Ammon's horn (tissue), 1 donor: Measurements from ENCODE around the gene CHKA.

ENCODE experiments used
- DNase-seq: peaks from one replicate; pipeline ENCODE4 v3.0.0-alpha.2; 2016; ENCODE audit warnings: low spot score

CHKA gene

DNA sequence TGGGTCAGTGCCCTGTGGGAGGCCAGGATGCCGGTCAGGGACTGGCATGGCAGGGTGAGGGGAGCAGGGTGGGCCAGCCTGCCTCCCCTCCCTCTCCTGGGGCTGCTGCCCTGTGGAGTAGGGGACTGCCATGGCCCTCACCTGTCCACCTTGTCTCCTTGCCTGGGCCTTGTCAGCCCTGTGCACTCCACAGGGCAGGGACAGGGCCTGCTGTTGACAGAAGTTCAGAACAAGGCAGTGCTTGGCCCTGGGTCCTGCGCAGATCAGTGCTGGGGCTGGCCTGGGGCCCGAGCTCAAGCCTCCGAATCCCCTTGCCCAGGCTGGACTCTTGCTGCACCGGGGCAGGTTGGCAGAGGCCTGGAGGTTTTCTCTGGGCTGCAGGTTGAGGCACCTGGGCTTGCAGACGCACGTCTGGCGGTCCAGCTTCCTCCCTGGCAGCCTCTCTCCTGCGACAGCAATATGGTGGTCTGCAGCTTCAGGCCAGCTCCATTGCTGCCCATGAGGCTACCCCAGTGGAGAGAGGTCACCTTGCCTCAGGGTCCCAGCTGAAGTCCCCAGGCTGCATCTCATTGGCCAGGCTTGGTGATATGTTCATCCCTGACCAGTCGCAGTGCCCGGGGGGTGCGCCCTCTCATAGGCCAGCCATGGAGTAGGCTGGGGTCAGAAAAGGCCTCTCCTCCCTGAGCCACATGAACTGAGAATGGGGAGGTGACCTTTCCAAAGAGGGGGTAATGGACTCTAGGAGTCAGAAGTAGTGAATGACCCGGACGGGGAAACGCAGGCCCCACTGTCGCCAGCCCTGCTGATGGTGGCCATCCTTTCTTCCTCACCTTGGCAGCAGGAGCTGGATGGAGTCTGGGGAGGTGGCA, 21.5 kb upstream of the CHKA start:
- DNase-seq = no peak

DNA sequence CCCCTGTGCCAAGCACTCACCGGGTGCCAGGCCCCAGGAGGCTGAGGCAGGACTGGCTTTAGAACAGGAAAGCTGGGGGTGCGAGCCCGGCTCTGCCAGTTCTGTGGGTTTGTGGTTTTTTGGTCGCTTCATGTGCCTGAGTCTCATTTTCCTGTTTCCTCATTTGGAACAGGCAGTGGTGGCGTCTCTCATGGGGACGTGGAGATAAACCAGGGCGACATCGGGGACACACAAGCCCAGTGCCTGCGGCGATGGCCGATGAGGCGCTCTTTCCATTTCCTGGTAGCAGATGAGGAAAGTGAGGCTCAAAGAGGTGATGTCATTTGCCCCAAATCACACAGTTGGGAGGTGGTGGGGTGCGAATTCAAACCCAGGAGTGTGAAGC, 20.8 kb upstream of the CHKA start:
- peak; percentile 28 for DNase-seq

DNA sequence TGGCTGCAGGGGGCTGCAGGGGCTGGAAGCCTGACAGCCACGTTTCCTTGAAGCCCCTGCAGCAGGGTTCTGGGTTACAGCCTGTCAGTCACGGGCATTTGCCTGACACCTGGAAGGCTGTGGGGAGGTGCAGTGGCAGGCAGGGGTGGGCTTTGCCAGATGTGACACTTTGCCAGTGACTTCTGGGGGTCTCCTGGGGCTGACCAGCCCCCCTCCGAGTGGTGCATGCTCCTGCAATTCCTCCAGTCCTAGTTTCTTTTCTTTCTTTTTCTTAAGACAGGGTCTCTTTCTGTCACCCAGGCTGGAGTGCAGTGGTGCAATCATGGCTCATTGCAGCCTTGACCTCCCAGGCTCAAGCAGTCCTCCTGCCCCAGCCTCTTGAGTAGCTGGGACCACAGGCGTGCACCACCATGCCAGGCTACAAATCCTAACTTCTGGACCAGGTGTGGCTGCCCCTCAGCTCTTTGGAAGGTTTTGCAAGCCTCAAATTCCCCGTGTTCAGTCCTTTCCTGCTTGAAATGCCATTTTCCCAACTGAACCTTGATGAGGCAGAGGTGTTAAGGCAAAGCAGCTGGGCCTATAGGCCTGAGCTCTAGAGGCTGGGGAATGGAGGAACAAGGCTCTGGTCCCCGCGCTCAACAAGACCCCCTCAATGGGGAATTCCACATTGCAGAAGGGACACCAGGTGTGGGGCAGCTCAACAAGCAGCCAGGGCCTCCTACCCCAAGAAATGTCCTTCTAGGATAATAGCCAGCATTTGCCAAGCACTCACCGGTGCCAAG, 20.2 kb upstream of the CHKA start:
- DNase-seq = no peak

DNA sequence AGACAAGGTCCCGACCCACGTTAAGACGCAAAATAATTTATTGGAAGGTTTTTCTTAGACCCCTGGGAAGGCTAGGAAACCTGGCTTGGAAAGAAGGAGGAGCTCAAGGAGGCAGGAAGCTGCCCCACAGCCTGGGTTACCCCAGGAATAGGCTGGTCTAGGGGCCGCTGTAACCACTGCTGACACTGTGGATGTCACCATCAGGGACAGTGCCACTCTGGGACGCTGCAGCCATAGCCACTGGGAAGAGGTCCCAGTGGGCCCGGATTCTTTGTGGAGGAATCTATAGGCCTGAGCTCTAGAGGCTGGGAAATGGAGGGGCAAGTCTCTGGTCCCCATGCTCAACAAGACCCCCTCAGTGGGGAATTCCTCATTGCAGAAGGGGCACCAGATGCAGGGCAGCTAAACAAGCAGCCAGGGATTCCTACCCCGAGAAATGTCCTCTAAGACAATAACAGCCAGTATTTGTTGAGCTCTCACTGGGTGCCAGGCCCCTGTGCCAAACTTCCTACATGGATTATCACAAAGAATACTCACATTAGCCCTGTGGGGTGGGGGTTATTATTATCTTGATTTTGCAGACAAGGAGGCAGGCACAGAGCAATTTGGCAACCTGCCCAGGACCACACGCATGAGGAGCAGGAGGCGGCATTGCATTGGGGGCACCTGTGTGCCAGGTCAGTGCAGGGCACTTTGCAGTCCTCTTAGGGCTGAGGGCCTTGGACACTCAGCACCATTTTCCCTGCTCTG, 19.5 kb upstream of the CHKA start:
- peak; percentile 49 for DNase-seq

DNA sequence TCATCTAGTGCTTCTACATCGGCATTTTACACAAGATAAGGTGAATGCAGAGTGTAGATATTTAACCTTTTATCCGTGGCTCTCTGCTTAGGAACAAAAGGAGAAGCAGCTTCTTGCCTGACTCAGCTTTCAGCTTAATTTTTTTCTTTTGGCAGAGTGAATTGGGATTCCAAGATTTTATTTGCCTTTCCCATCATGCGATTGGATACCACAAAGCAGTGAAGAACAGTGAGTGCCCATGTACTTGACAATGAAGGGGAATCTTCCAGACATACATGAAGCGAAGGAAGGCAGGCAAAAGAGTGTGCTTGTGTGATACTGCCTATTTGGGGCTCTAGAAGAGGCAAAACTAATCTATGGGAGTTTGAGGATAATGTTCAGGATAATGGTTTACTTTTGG, 17.0 kb upstream of the CHKA start:
- no peak for DNase-seq

- DNase-seq = no peak
Measured at GRCh38 chr11:68137833-68138232, 16.6 kb upstream of the CHKA start.

DNA sequence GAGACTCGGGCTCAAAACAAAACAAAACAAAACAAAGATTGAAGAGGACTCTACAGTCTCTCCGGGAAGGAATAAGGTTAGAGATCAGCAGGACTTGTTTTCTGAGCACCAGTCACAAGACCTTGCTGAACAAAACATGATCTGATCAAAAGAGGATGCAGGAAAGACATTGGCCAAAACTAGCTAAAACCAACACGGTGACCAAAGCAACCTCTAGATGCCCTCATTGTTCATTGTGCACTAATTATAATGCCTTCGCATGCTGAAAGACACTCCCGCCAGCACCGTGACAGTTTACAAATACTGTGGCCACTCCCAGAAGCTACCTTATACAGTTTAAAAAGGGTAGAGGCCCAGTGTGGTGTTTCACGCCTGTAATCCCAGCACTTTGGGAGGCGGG, 15.7 kb upstream of the CHKA start:
- DNase-seq = no peak

- no peak for DNase-seq
Measured at GRCh38 chr11:68135161-68135560, 14.0 kb upstream of the CHKA start.

DNA sequence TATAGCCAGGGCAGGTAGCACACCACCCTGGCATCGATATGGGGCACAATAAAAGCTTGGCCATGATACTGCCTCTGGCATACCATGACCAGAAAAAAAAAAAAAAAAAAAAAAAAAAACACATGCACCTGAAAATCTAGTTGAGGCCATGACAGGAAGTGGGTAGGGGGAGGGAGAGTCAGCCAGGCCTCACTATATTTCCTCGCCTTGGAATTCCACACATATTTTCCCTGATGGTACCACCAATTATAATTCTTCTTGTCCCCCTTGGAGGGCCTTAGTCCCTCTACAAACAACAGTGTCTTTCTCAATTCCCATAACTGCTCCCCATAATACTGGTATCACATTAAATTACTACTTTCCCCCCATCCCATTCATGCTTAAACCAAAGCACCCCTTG, 12.6 kb upstream of the CHKA start:
- no peak for DNase-seq

DNA sequence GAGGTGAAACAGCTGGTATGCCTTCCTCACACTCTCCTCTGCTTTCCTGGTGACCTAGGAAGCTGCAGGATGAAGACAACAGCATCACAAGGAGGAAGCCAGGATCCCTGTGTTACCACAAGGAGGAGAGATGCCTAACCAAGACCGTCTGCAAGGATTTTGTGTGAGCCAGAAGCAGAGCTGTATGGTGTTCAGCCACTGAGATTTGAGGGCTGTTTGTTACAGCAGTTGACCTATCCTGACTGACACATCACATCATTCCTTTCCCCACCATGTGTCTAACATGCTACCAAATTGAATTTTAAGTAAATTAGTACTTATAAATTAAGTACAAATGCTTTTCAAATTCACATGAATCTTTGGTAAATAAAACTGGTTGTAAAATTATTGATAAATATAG, 8.9 kb upstream of the CHKA start:
- no peak for DNase-seq

DNA sequence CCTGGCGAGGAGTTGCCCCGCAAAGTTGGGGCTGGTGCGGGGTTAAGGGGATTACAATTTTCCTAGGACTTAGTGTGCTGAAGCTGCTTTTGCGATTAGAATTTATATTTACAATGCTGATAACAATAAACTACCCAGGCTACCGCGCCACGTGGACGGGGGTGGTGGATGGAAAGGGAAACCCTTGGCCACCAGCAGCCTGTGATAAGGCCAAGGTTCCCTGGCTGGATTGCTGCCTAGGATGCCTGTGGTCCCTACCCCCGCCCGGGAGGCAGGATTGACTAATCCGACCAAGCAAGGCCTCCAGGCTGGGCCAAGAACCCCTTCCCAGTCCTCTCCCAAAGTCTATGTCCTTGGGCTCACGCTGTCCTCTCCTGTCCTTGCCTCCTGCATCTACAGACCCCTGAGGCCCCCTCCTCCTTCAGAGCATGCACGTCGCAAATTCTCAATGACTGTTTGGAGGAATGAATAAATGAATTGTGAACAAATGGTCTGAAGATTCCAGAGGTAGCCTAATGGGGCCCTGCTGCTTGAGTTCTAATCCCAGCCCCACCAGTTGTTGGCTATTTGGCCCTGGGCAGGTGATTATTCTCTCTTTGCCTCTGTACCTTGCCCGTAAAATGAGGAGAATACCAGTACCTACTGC, 7.6 kb upstream of the CHKA start:
- DNase-seq = no peak

DNA sequence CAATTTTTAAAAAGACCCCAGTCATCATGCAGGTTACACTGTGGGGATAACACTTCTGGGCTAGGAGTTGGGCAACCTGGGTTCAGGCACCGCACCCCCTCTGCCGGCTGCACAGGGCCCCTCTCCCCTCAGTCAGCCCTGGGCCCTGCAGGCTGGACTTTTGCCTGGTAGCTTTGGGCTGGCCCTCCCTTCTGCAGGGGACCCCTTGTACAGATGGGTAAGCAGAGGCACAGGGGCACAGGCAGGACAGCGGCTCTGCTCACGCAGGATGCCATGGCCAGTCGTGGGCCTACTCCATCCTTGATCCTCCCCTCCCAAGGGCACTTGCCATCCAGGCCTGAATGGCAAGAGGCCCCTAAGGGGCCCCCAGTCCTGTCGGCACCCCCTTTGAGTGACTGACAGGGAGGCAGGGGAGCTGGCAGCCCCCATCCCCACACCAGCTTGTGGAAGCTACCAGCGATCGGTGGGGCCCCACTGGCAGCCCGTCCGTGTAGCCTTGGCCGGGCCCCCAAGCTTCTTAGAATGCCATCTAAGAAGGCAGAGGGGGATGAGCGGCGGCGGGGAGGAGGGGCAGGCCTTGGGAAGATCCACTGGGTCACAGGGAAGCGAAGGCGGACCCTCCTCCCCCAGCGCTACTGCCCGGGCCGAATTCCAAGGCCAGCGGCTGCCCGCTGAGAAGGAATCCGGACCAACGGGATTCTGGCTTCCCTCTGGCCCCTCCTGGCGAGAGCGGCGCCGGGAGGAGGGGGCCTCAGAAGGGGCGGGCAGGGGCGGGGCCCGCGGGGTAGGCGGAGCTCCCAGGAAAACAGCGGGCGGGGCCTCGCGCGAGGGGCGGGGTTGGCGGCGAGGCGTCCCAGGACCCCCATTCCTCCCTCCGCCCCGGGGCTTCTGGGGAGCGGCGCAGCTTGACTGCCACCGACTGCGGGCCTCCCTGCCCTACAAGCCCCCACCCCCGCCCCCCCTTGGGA, 6.8 kb upstream of the CHKA start:
- DNase-seq = peak; percentile 69

DNA sequence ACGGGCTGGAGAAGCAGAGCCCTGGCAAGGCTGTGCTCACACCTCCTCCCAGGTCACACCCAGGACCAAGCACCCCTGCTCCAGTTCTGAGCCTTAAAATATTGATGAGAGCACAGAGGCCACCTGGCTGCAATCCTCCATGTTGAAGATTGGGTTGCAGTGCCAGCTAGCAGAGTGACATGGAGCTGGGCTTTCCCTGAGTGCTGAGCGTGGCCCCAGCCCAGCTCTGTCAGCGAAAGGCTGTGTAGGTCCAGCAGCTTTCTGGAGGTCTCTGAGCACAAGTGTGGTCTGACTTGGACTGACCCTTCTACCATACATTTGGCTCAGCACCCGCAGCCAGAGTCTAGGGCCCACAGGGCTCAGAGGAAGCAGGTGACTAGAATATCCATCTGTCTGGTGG, 4.0 kb upstream of the CHKA start:
- no peak for DNase-seq

- DNase-seq = no peak
Measured at GRCh38 chr11:68122936-68123539, 1.9 kb upstream of the CHKA start.

- DNase-seq = peak; percentile 54
Measured at GRCh38 chr11:68120273-68121066, 718 bp downstream of the CHKA start.

- DNase-seq = peak; percentile 45
Measured at GRCh38 chr11:68118706-68119448, 2.3 kb downstream of the CHKA start.

DNA sequence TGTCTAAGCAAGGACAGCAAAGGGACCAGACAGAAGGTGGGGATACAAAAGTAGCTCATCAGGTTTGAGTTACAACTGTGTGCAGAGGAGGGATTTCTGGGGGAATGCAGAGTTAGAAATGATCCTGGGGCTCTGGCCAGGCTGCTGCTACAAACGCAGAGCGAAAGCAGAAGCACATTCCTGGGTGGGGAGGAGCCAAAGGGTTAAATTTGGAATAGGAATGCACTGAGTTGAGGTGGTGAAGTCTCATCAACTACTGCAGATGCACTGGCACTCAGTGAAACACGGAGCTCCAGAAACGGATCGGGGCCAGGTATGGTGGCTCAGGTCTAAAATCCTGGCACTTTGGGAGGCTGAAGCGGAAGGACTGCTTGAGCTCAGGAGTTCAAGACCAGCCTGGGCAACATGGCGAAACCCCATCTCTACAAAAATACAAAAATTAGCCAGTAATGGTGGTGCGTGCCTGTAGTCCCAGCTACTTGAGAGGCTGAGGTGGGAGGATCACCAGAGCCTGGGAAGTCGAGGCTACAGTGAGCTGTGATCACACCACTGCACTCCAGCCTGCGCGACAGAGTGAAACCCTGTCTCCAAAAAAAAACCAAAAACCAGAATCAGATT, 3.2 kb downstream of the CHKA start:
- no peak for DNase-seq

DNA sequence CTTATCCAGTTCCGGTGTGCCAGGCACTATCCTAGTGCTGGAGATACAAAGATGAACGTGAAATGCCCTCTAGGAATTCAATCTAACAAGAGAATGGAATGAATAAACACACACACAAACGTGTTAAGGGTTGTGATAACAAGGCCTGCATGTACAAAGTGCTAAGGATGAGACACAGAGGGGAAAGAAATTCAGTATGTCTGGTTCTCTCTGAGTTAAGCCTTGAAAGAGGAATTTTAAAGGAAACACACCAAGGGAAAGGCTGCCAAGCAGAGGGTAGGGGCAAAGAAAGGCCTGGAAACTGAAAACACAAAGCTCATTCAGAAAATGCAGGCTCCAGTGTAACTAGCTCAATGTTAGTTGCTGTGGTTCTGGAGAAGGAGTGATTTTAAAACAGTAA, 4.2 kb downstream of the CHKA start:
- no peak for DNase-seq

DNA sequence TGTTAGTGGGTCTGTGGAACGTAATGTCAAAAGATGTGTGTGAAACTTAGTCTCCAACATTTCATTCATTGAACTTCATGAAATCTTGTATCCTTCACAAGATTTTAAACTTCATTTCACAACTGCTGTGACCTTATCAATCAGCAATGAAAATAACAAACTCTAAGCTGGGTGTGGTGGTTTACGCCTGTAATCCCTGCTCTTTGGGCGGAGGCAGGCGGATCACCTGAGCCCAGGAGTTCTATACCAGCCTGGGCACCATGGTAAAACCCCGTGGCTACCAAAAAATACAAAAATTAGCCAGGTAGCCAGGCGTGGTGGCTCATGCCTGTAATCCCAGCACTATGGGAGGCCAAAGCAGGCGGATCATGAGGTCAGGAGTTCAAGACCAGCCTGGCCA, 5.1 kb downstream of the CHKA start:
- no peak for DNase-seq
